Measurements from ENCODE around the gene CHST8.

CHST8 gene

DNA sequence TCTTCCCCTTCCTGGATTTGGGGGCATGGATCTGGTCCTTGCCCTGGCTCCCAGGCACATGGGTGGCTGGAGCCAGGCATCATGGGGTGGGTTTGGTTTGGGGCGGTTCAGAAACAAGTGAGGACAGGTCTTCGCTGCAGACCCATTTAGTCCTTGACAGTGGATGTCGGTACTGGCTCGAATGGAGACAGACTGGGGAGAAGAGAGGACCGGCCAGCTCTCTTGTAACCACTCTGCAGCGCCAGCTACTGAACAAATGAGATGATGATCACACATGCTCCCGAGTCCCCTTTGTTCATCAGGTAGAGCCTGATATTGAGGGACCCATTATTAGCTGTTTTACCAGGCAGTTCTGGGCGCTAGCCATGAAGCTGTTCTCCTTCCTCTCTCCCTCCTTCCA is 64.5 kb downstream of the CHST8 start:
- H3K4me3 ChIP-seq (ENCODE audit: low read depth, low read length), result no peak overlapping the region
- DNase-seq (ENCODE audit: low read depth), result no peak
- TF ChIP-seq, protein P1, sequence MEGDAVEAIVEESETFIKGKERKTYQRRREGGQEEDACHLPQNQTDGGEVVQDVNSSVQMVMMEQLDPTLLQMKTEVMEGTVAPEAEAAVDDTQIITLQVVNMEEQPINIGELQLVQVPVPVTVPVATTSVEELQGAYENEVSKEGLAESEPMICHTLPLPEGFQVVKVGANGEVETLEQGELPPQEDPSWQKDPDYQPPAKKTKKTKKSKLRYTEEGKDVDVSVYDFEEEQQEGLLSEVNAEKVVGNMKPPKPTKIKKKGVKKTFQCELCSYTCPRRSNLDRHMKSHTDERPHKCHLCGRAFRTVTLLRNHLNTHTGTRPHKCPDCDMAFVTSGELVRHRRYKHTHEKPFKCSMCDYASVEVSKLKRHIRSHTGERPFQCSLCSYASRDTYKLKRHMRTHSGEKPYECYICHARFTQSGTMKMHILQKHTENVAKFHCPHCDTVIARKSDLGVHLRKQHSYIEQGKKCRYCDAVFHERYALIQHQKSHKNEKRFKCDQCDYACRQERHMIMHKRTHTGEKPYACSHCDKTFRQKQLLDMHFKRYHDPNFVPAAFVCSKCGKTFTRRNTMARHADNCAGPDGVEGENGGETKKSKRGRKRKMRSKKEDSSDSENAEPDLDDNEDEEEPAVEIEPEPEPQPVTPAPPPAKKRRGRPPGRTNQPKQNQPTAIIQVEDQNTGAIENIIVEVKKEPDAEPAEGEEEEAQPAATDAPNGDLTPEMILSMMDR (IDR thresholded peaks at IDR 0.05; ENCODE audit: low read depth, low read length, missing control alignments), result no peak

DNA sequence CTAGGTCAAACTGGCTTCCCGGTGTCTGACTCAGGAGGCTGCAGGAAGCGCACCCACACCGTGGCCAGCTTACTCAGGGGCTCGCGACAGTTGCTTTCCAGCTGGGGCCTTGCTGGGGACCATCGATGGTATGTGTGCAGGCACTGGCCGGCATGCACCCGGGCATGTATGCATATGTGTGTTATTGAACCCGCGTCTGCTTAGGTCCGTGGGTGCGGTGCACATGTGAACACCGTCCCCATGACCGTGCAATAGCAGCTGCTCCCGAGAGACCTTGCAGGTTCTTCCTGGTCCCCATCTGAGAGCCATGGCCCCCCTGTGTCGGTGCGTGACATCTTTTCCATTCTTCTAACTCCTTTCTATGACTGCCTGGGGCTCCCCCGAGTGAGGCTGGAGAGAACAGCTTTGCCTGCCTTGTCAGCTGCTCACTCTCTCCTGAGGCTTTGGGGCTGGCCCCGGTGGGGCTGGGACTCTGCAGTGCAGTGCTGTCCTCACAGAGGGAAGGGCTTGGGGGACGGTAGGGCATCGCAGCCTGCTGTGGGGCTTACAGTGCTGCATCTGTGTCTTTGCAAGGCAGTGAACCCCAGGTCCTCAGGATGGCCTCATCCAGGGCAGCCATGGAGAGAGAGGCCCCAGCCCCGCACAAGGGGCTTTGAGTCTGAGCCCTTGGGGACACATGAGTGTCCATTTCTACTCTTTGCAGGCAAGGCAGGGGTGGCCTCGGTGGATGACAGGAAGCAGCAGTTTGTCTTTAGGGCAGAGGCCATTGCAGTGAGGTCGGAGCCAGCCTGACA is 65.1 kb downstream of the CHST8 start:
- TF ChIP-seq, protein P1 (IDR thresholded peaks at IDR 0.05; ENCODE audit: low read depth, low read length, missing control alignments), result no peak
- no peak for DNase-seq (ENCODE audit: low read depth)

DNA sequence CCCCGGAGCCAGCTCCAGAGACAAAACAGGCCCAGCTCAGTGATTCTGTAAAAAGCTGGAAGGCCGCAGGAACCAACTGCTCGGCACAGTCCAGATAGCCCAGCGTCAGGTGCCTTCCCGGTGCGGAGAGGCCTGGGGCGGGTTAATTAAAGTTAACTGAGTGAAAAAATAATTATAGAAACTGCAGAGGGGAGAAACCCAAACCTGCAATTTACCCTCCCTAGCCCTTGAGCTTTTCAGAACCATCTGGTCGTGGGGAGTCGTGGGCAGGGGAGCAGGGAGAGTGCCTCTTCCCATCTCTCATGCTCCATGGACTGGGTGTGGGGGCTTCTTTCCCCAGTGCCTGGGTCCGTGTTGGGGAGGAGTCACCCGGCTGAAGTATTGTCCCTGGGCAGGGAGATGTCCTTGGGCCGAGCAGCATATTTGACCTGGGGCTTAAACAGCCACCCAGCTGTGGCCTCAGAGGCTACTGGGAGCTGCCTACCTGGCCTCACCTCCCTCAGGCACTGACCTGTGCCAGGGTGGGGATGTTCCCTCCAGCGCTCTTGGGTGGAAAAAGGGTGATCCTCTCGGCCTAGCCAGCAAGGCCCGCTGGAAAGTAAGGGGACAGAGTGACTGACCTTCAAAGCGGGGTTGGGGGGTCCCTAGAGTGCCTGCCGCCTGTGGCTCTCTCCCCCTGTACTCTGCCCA is 65.9 kb downstream of the CHST8 start:
- DNase-seq (ENCODE audit: low read depth), result no peak
- TF ChIP-seq, protein P1 (IDR thresholded peaks at IDR 0.05; ENCODE audit: low read depth, low read length, missing control alignments), result no peak
- H3K4me3 ChIP-seq (ENCODE audit: low read depth, low read length), result no peak overlapping the region

More for the DNA sequence above, 65.1 kb downstream of the CHST8 start:
- H3K4me3 ChIP-seq (ENCODE audit: low read depth, low read length), result no peak overlapping the region

DNA sequence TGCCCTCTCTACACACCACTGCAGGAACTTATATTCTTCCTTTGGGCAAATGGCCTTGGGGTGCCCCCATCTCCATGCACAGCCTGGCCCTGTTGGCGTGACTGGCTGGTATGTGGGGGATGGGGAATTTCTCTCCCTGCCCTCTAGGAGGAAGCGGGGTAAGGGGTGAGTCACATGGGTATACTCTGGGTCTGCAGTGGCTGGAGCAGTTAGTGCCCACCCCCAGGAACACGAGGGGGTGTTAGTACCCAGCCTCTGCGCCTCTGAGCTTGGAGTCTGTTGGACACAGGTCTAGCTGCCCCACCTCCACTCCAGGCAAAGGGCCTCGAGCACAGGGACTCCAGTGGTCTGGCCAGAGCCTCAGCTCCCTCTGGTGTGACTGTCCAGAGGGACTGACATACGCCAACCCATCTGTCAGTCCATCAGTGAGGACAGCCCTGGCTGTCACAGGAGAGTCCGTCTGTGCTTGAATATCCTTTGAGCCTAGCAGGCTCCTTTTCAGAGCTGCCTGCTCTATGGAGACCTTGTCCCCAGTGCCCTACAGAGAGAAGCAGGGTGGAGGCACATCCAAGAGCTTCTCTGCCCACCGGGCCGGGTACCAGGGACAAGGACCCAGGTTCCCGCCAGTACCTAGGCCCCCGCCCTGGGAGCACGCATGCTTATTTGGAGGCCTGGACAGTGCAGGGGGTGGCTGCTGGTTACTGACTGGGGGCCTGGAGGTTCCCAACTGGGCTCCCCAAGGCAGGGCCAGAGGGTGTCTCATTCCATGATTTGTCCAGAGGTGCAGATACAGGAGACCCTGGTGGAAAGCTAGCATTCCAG is 66.6 kb downstream of the CHST8 start:
- TF ChIP-seq, protein P1 (IDR thresholded peaks at IDR 0.05; ENCODE audit: low read depth, low read length, missing control alignments), result no peak
- no peak overlapping the region for H3K4me3 ChIP-seq (ENCODE audit: low read depth, low read length)
- DNase-seq (ENCODE audit: low read depth), result no peak

DNA sequence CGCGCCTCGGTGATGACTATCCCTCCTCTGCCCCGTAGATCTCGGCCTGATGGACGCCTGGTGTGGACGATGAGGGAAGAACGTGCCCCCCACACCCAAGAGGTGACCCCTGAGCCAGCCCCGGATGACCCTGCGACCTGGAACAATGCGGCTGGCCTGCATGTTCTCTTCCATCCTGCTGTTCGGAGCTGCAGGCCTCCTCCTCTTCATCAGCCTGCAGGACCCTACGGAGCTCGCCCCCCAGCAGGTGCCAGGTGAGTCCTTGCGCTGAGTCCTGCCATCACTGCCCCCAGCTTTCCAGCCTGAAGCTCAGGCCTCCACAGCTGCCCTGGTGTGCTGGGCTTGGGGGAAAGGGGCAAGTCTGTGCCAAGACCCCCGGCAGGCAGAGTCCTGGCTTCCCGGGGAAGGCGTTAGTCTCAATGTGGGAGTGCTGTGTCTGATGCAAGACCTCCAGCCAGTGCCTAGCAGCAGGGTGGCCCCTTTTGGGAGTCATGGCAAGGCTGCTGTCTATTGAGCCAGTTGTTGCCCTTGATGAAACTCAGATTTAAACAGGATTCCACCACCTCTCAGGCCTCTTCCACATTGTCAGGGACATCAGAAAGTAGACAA is 67.5 kb downstream of the CHST8 start:
- H3K4me3 ChIP-seq (ENCODE audit: low read depth, low read length), result no peak overlapping the region
- TF ChIP-seq, protein P1 (IDR thresholded peaks at IDR 0.05; ENCODE audit: low read depth, low read length, missing control alignments), result no peak
- DNase-seq (ENCODE audit: low read depth), result no peak

DNA sequence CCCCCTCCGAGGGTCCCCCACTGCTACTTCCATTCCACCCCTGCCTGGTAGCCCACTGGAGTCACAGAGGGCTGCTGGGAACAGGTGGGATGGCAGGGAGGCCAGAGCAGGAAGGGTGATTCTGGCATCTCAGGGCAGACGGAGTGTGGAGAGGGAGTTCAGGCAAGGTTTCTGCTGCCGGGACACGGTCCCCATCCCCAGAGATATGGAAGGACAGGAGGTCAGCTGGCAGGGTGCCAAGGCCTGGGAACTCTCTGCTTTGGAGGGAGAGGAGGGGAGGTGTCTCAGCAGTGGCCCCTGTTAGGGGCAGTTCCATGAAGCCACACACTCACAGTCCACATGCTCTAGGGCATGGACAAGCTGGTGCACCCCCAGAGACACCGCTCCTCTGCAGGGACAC is 68.1 kb downstream of the CHST8 start:
- DNase-seq (ENCODE audit: low read depth), result no peak
- H3K4me3 ChIP-seq (ENCODE audit: low read depth, low read length), result no peak overlapping the region
- TF ChIP-seq, protein P1 (IDR thresholded peaks at IDR 0.05; ENCODE audit: low read depth, low read length, missing control alignments), result no peak
